ENCODE measurements around the gene KRTAP12-3. TPM values are rescaled to one million over a fixed set of nuclear protein-coding genes. Genes with fewer than 3 reads are reported as not detected.
"Not testable (repeated sequence)": the region's sequence is repeated elsewhere in the genome, so short reads cannot be mapped to it uniquely, and the experiment has no call there.

The KRTAP12-3 gene
- total RNA-seq, 1 donor from 2014 or later, result not detected

DNA sequence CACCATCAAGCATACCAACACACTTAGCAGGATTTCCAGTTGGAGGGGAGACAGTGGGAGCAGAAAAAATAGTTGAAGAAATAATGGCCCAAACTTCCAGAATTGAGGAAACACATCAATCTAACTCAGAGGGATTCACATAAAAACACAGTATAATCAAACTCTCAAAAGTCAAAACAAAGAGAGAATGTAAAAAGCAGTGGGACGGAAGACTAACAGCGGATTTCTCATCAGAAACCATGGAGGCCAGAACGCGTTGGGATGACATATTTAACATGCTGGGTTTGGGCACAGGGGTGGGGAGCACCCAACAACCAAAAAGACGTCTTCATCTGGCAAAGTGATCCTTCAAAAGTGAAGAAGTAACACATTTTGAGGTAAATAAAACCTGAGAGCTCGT lies 37.8 kb upstream of the KRTAP12-3 start:
- intact Hi-C loops (cut with micrococcal nuclease), result no loop called here
- H3K27ac ChIP-seq (replicated peaks), result no peak overlapping the region
- no peaks in the 10 kb centered on the region for H3K36me3 ChIP-seq
- H3K27me3 ChIP-seq (ENCODE audit: low read depth), result peaks cover 15% of the 10 kb centered on the region
- peaks cover 28% of the 10 kb centered on the region for H3K9me3 ChIP-seq (replicated peaks)
- TF ChIP-seq CTCF (IDR thresholded peaks at IDR 0.05; ENCODE audit: borderline replicate concordance), result no peak
- H3K4me1 ChIP-seq, result no peaks in the 10 kb centered on the region
- no peak for DNase-seq
- no peak overlapping the region for H3K4me3 ChIP-seq

GRCh38 chr21:44623575-44623974 lies 34.2 kb upstream of the KRTAP12-3 start:
- no peak overlapping the region for H3K4me3 ChIP-seq
- H3K4me1 ChIP-seq, result peaks cover 17% of the 10 kb centered on the region
- H3K36me3 ChIP-seq, result no peaks in the 10 kb centered on the region
- DNase-seq, result no peak
- H3K9me3 ChIP-seq (replicated peaks), result peaks cover 32% of the 10 kb centered on the region
- H3K27ac ChIP-seq (replicated peaks), result no peak overlapping the region
- TF ChIP-seq CTCF (IDR thresholded peaks at IDR 0.05; ENCODE audit: borderline replicate concordance), result no peak
- intact Hi-C loops (cut with micrococcal nuclease), result no loop called here
- peaks cover 23% of the 10 kb centered on the region for H3K27me3 ChIP-seq (ENCODE audit: low read depth)

GRCh38 chr21:44625756-44626155 lies 32.0 kb upstream of the KRTAP12-3 start:
- DNase-seq, result no peak
- intact Hi-C loops (cut with micrococcal nuclease), result no loop called here
- peaks cover 37% of the 10 kb centered on the region for H3K9me3 ChIP-seq (replicated peaks)
- peak overlapping the region; percentile 42 for H3K27ac ChIP-seq (replicated peaks)
- no peak for TF ChIP-seq CTCF (IDR thresholded peaks at IDR 0.05; ENCODE audit: borderline replicate concordance)
- peaks cover 29% of the 10 kb centered on the region for H3K27me3 ChIP-seq (ENCODE audit: low read depth)
- no peak overlapping the region for H3K4me3 ChIP-seq
- H3K36me3 ChIP-seq, result no peaks in the 10 kb centered on the region
- H3K4me1 ChIP-seq, result peaks cover 17% of the 10 kb centered on the region

- no peak overlapping the region for H3K4me3 ChIP-seq
- TF ChIP-seq CTCF (IDR thresholded peaks at IDR 0.05; ENCODE audit: borderline replicate concordance), result no peak
- H3K36me3 ChIP-seq, result no peaks in the 10 kb centered on the region
- intact Hi-C loops (cut with micrococcal nuclease), result no loop called here
- peaks cover 17% of the 10 kb centered on the region for H3K4me1 ChIP-seq
- H3K27me3 ChIP-seq (ENCODE audit: low read depth), result peaks cover 29% of the 10 kb centered on the region
- peak overlapping the region; percentile 42 for H3K27ac ChIP-seq (replicated peaks)
- DNase-seq, result no peak
- H3K9me3 ChIP-seq (replicated peaks), result peaks cover 42% of the 10 kb centered on the region
Observed at GRCh38 chr21:44626262-44626661, 31.5 kb upstream of the KRTAP12-3 start.

DNA sequence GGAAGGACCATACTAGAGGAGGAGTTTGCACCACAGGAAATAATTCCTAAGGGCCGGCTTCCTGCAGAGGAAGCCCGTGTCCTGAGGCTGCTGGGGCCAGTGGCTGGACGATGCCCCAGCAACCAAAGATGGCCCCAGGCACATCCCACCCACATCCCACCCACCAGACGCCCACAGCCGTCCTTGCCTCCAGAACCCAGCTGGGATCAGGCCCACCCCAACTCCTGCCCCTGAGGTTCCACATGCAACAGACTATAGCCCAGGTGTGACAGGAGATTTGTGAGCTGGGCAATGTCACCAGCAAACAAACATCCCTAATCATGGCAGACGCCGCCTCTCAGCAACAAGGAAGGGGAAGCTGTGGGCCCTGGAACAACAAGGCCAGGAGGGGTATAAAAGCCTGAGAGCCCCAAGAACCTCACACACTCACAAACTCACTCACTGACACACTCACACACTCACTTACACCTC lies 31.0 kb upstream of the KRTAP12-3 start, which contains the start of gene KRTAP10-9:
Gene KRTAP10-9, plus strand, starts transcription at position 421 of the 471 bp plus-strand sequence. CDS start 79 bp downstream, outside the sequence.
- peaks cover 17% of the 10 kb centered on the region for H3K4me1 ChIP-seq
- peak within 1 kb of the TSS; percentile 42 for H3K27ac ChIP-seq (replicated peaks)
- H3K27me3 ChIP-seq (ENCODE audit: low read depth), result peaks cover 29% of the 10 kb centered on the region
- no peaks in the 10 kb centered on the region for H3K36me3 ChIP-seq
- DNase-seq, result no peak
- intact Hi-C loops (cut with micrococcal nuclease), result no loop called here
- no peak within 1 kb of the TSS for H3K4me3 ChIP-seq
- no peak for TF ChIP-seq CTCF (IDR thresholded peaks at IDR 0.05; ENCODE audit: borderline replicate concordance)
- peaks cover 46% of the 10 kb centered on the region for H3K9me3 ChIP-seq (replicated peaks)

DNA sequence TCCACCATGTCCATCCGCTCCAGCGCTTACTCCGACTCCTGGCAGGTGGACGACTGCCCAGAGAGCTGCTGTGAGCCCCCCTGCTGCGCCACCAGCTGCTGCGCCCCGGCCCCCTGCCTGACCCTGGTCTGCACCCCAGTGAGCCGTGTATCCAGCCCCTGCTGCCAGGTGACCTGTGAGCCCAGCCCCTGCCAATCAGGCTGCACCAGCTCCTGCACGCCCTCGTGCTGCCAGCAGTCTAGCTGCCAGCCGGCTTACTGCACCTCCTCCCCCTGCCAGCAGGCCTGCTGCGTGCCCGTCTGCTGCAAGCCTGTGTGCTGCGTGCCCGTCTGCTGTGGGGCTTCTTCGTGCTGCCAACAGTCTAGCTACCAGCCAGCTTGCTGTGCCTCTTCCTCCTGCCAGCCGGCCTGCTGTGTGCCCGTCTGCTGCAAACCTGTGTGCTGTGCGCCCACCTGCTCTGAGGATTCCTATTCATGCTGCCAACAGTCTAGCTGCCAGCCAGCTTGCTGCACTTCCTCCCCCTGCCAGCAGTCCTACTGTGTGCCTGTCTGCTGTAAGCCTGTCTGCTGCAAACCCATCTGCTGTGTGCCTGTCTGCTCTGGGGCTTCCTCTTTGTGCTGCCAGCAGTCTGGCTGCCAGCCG lies 30.4 kb upstream of the KRTAP12-3 start:
- peaks cover 52% of the 10 kb centered on the region for H3K9me3 ChIP-seq (replicated peaks)
- H3K27ac ChIP-seq (replicated peaks); intact Hi-C loops (cut with micrococcal nuclease); H3K36me3 ChIP-seq; DNase-seq; H3K4me3 ChIP-seq: not testable (repeated sequence)
- H3K4me1 ChIP-seq, result peaks cover 17% of the 10 kb centered on the region
- H3K27me3 ChIP-seq (ENCODE audit: low read depth), result peaks cover 29% of the 10 kb centered on the region

- Histone ChIP-seq H3K9me3 (replicated peaks) (peaks cover 56% of the 10 kb centered on the region), H3K27me3 (ENCODE audit: low read depth) (peaks cover 29% of the 10 kb centered on the region), H3K4me1 (peaks cover 17% of the 10 kb centered on the region)
- H3K4me3 ChIP-seq; H3K27ac ChIP-seq (replicated peaks); DNase-seq; intact Hi-C loops (cut with micrococcal nuclease); H3K36me3 ChIP-seq: not testable (repeated sequence)
Observed at GRCh38 chr21:44627831-44628233, 29.9 kb upstream of the KRTAP12-3 start.
